Pericardium fibroblast (primary cell): ENCODE data around the gene RTL10. TPM values are rescaled to one million over a fixed set of nuclear protein-coding genes. Genes with fewer than 3 reads are reported as not detected.

ENCODE experiments used
- total RNA-seq: library from RNA; depleted of rRNA; stranded (reverse); fragments of >200 nt; gene quantifications from 2 replicates; pipeline ENCODE4 v1.2.3, GENCODE V29; 2015

The RTL10 gene
- 9.0 and 10.7 TPM in 2 replicates for total RNA-seq

GRCh38 chr22:19854778-19855503, at the start of gene RTL10, which contains the start of gene GNB1L:
Gene RTL10 (minus strand): TSS chr22:19854874. CDS start chr22:19852261, 2,613 bp downstream.
Gene GNB1L (minus strand): TSS chr22:19854874. CDS start chr22:19821355, 33,519 bp downstream.

Other genes with a start within 250 kb of the RTL10 start
- gene SEPTIN5, start 140.4 kb downstream of the RTL10 start, total RNA-seq: 23.6 and 30.8 TPM in 2 replicates
- gene GP1BB, start 131.3 kb downstream of the RTL10 start, total RNA-seq: 8.9 and 13.4 TPM in 2 replicates
- 0.09 TPM in 1 of 2 replicates, not detected in the other for gene TBX1, start 94.1 kb downstream of the RTL10 start, total RNA-seq
- 6.6 and 7.2 TPM in 2 replicates for gene GNB1L, start within 50 bp of the RTL10 start, total RNA-seq
- gene COMT, start 86.9 kb upstream of the RTL10 start, total RNA-seq: 236 and 328 TPM in 2 replicates
- gene TXNRD2, start 86.9 kb upstream of the RTL10 start, total RNA-seq: 6.7 and 15.3 TPM in 2 replicates
- 14.5 and 18.3 TPM in 2 replicates for gene ARVCF, start 161.9 kb upstream of the RTL10 start, total RNA-seq
- 22.4 and 34.1 TPM in 2 replicates for gene TANGO2, start 166.2 kb upstream of the RTL10 start, total RNA-seq
- 13.8 and 18.0 TPM in 2 replicates for gene DGCR8, start 225.4 kb upstream of the RTL10 start, total RNA-seq